SK-N-MC (cell line): ENCODE results near the gene TMEM87B.

Experiments used
- EZH2 ChIP-seq: fragments of 200-600 bp; sonication (generic); IDR thresholded peaks from one replicate; pipeline ENCODE4 v1.6.1; 2017; ENCODE audit warnings: antibody characterized with exemption
- FOXP2 ChIP-seq: optimal IDR thresholded peaks from 2 replicates; pipeline ENCODE3; 2011; ENCODE audit warnings: mild to moderate bottlenecking, moderate library complexity; ENCODE audit not compliant: insufficient read depth; ENCODE audit errors: extremely low read length, control extremely low read depth
- POLR2AphosphoS5 ChIP-seq: IDR thresholded peaks from 2 replicates; pipeline ENCODE4 v1.6.1; 2012; ENCODE audit warnings: mild to moderate bottlenecking, low read depth, low read length, borderline replicate concordance

- no peak for TF ChIP-seq EZH2
- TF ChIP-seq POLR2AphosphoS5 = no peak
- TF ChIP-seq FOXP2 = no peak
Measured at GRCh38 chr2:112046231-112046630, 8.8 kb upstream of the TMEM87B start.
